Measurements from ENCODE around the gene CIB4. TPM values are rescaled to one million over a fixed set of nuclear protein-coding genes. Genes with fewer than 3 reads are reported as not detected.

Gene CIB4
- total RNA-seq, 1 experiment from 2014 or later: not detected

Small RNAs within 50 kb of the gene (small RNA-seq; reads per million reads assigned to genes)
- gene AC015977.1: not detected

Other genes starting within 250 kb of the CIB4 start
- gene DRC1, start 239.4 kb downstream of the CIB4 start, total RNA-seq (2014; rRNA removed; shearing (Covaris generic)): not detected in 2 replicates
- gene OTOF, start 163.2 kb downstream of the CIB4 start, total RNA-seq (2014; rRNA removed; shearing (Covaris generic)): under 0.01 TPM in 1 of 2 replicates, not detected in the other
- not detected in 2 replicates for gene KCNK3, start 51.4 kb upstream of the CIB4 start, total RNA-seq (2014; rRNA removed; shearing (Covaris generic))
- 24.3 and 27.5 TPM in 2 replicates for gene SLC35F6, start 122.9 kb upstream of the CIB4 start, total RNA-seq (2014; rRNA removed; shearing (Covaris generic))
- gene CENPA, start 144.7 kb upstream of the CIB4 start, total RNA-seq (2014; rRNA removed; shearing (Covaris generic)): 18.3 and 26.9 TPM in 2 replicates
- not detected in 2 replicates for gene DPYSL5, start 206.8 kb upstream of the CIB4 start, total RNA-seq (2014; rRNA removed; shearing (Covaris generic))

All from HT-29 (cell line).